ENCODE results near the gene CSAG1.
"Not testable (repeated sequence)": the region's sequence is repeated elsewhere in the genome, so short reads cannot be mapped to it uniquely, and the experiment has no call there.

CSAG1 gene

GRCh38 chrX:152697952-152698931, 35.3 kb downstream of the CSAG1 start, which contains the start of gene MAGEA3:
Gene MAGEA3 (plus strand): TSS chrX:152698794. CDS start chrX:152700833, 2,039 bp downstream.
- not testable (repeated sequence) for DNase-seq (ENCODE audit: low spot score)

GRCh38 chrX:152681012-152681411, 52.5 kb downstream of the CSAG1 start:
- DNase-seq (ENCODE audit: low spot score) = not testable (repeated sequence)

Data from kidney capillary endothelial cell (primary cell).